ES-I3 (cell line): ENCODE results near the gene SMPD3.

Experiments used
- H3K36me3 ChIP-seq: 2 replicates; pipeline ENCODE4 v1.6.1; 2013; ENCODE audit warnings: mild to moderate bottlenecking, low read length, control low read depth, moderate library complexity; ENCODE audit not compliant: insufficient read depth
- H3K4me1 ChIP-seq: 2 replicates; pipeline ENCODE4 v1.6.1; 2013; ENCODE audit warnings: mild to moderate bottlenecking, control low read depth, low read length; ENCODE audit not compliant: insufficient read depth
- H3K9ac ChIP-seq: 2 replicates; pipeline ENCODE4 v1.6.1; 2013; ENCODE audit warnings: low read depth, mild to moderate bottlenecking, low read length, moderate library complexity
- H3K9me3 ChIP-seq: 2 replicates; pipeline ENCODE4 v1.6.1; 2013; ENCODE audit warnings: mild to moderate bottlenecking, low read length, moderate library complexity; ENCODE audit not compliant: control insufficient read depth, insufficient read depth

SMPD3 gene

GRCh38 chr16:68343137-68343536 lies 105.2 kb downstream of the SMPD3 start:
- Histone ChIP-seq H3K4me1 (no peaks in the 10 kb centered on the region), H3K9ac (no peak overlapping the region), H3K36me3 (peaks cover 24% of the 10 kb centered on the region), H3K9me3 (no peaks in the 10 kb centered on the region)

- Histone ChIP-seq H3K4me1 (no peaks in the 10 kb centered on the region), H3K9ac (no peak overlapping the region), H3K36me3 (peaks cover 24% of the 10 kb centered on the region), H3K9me3 (no peaks in the 10 kb centered on the region)
Observed at GRCh38 chr16:68342620-68343019, 105.7 kb downstream of the SMPD3 start.

GRCh38 chr16:68339214-68339613 lies 109.1 kb downstream of the SMPD3 start:
- Histone ChIP-seq H3K9ac (no peak overlapping the region), H3K36me3 (peaks cover 23% of the 10 kb centered on the region), H3K4me1 (no peaks in the 10 kb centered on the region), H3K9me3 (no peaks in the 10 kb centered on the region)

GRCh38 chr16:68338326-68339119 lies 109.8 kb downstream of the SMPD3 start:
- H3K9me3 ChIP-seq = no peaks in the 10 kb centered on the region
- H3K9ac ChIP-seq = no peak overlapping the region
- no peaks in the 10 kb centered on the region for H3K4me1 ChIP-seq
- peaks cover 21% of the 10 kb centered on the region for H3K36me3 ChIP-seq

- no peaks in the 10 kb centered on the region for H3K9me3 ChIP-seq
- no peaks in the 10 kb centered on the region for H3K4me1 ChIP-seq
- no peak overlapping the region for H3K9ac ChIP-seq
- H3K36me3 ChIP-seq = peaks cover 17% of the 10 kb centered on the region
Observed at GRCh38 chr16:68335175-68335574, 113.1 kb downstream of the SMPD3 start.

GRCh38 chr16:68332411-68333121 lies 115.7 kb downstream of the SMPD3 start:
- Histone ChIP-seq H3K9ac (no peak overlapping the region), H3K9me3 (no peaks in the 10 kb centered on the region), H3K36me3 (no peaks in the 10 kb centered on the region; the same call in none of the 2 replicates), H3K4me1 (0 out of 2 replicates have a peak, but pooled peaks cover 3% of the 10 kb centered on the region)

GRCh38 chr16:68331879-68332410 lies 116.4 kb downstream of the SMPD3 start:
- Histone ChIP-seq H3K9ac (no peak overlapping the region), H3K9me3 (no peaks in the 10 kb centered on the region), H3K4me1 (0 out of 2 replicates have a peak, but pooled peaks cover 3% of the 10 kb centered on the region), H3K36me3 (no peaks in the 10 kb centered on the region; the same call in 1 of the 2 replicates)

- H3K9ac ChIP-seq = no peak overlapping the region
- H3K36me3 ChIP-seq = no peaks in the 10 kb centered on the region; the same call in 1 of the 2 replicates
- no peaks in the 10 kb centered on the region for H3K9me3 ChIP-seq
- 0 out of 2 replicates have a peak, but pooled peaks cover 3% of the 10 kb centered on the region for H3K4me1 ChIP-seq
Observed at GRCh38 chr16:68328860-68329390, 119.4 kb downstream of the SMPD3 start.

- H3K36me3 ChIP-seq = no peaks in the 10 kb centered on the region; the same call in 1 of the 2 replicates
- H3K9ac ChIP-seq = no peak overlapping the region
- no peaks in the 10 kb centered on the region for H3K9me3 ChIP-seq
- H3K4me1 ChIP-seq = 0 out of 2 replicates have a peak, but pooled peaks cover 3% of the 10 kb centered on the region
Observed at GRCh38 chr16:68328151-68328859, 120.0 kb downstream of the SMPD3 start.

- Histone ChIP-seq H3K4me1 (0 out of 2 replicates have a peak, but pooled peaks cover 3% of the 10 kb centered on the region), H3K9ac (no peak overlapping the region), H3K9me3 (no peaks in the 10 kb centered on the region), H3K36me3 (peaks cover 2% of the 10 kb centered on the region; the same call in 1 of the 2 replicates)
Observed at GRCh38 chr16:68324780-68325357, 123.4 kb downstream of the SMPD3 start.

GRCh38 chr16:68324336-68324735 lies 124.0 kb downstream of the SMPD3 start:
- H3K4me1 ChIP-seq = 0 out of 2 replicates have a peak, but pooled peaks cover 3% of the 10 kb centered on the region
- peaks cover 4% of the 10 kb centered on the region; the same call in 1 of the 2 replicates for H3K36me3 ChIP-seq
- H3K9ac ChIP-seq = no peak overlapping the region
- H3K9me3 ChIP-seq = no peaks in the 10 kb centered on the region

GRCh38 chr16:68319185-68319908 lies 129.0 kb downstream of the SMPD3 start:
- no peak overlapping the region for H3K9ac ChIP-seq
- H3K9me3 ChIP-seq = no peaks in the 10 kb centered on the region
- H3K36me3 ChIP-seq = peaks cover 4% of the 10 kb centered on the region; the same call in 1 of the 2 replicates
- peaks cover 6% of the 10 kb centered on the region; the same call in 1 of the 2 replicates for H3K4me1 ChIP-seq

GRCh38 chr16:68313116-68313515 lies 135.2 kb downstream of the SMPD3 start:
- Histone ChIP-seq H3K9ac (no peak overlapping the region), H3K4me1 (peaks cover 14% of the 10 kb centered on the region), H3K9me3 (no peaks in the 10 kb centered on the region), H3K36me3 (0 out of 2 replicates have a peak, but pooled peaks cover under 1% of the 10 kb centered on the region)
